ENCODE results near the gene ALK.
A peak's percentile ranks its signal among the peaks of the same experiment; 100 is the strongest.

ALK gene

DNA sequence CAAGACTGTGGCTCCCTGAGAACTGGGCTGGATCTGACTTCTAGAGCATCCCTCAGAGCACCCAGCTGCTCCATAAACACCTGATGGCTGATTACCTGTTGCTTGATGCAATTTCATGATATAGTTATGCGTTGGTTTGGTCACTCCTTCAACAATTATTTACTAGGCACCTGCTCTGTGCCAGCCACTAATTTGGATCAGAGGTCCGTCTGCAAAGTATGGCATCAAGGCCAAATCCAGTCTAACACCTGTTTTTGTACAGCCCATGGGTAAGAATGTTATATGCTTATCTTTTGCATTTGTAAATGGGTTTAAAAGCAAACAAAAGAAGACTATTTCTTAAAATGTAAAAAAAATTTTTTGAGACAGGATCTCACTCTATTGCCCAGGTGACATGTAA, 348.2 kb downstream of the ALK start:
- DNase-seq (ENCODE audit: low read depth) = no peak
- H3K4me3 ChIP-seq (ENCODE audit: low read depth, low read length) = no peak overlapping the region

GRCh38 chr2:29570539-29570938, 350.8 kb downstream of the ALK start:
- DNase-seq (ENCODE audit: low read depth) = no peak
- H3K4me3 ChIP-seq (ENCODE audit: low read depth, low read length) = no peak overlapping the region

- H3K4me3 ChIP-seq (ENCODE audit: low read depth, low read length) = no peak overlapping the region
- no peak for DNase-seq (ENCODE audit: low read depth)
Measured at GRCh38 chr2:29567906-29568520, 353.4 kb downstream of the ALK start.

DNA sequence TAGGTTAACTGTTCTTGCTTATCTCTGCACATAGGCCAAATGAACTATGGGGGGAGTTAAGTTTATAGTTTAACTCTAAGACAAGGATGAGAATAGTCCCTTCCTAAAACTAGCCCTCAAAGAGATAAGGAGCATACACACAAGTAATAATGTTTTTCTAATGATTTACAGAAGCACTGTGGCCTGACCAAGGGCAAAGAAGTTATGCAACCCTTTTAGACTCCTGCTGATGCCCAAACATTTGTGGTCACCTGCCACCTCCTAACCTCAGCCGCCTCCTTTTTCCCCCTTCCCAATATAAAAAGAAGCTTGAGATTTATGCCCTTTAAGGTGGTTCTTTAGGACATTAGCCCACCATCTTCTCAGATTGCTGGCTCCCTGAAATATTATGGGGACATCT, 357.7 kb downstream of the ALK start:
- DNase-seq (ENCODE audit: low read depth) = no peak
- no peak overlapping the region for H3K4me3 ChIP-seq (ENCODE audit: low read depth, low read length)

DNA sequence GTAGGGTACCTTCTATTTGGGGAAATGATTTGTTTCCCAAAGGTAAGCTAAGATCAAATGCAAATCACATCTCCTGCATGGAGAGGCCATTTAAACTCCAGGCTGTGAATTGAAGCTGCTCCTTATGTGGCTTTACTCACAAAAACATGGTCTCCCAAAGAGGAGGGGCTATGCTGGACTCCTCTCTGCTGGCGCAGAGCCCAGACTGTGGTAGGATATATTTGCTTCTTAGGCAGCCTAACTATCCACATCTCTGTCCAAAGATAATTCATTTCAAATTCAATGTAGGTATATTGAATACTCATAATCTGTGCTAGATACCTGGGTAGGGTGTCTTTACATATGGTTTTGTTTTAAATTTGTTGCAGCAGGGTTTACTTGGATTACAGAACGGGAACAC, 358.5 kb downstream of the ALK start:
- DNase-seq (ENCODE audit: low read depth) = no peak
- H3K4me3 ChIP-seq (ENCODE audit: low read depth, low read length) = no peak overlapping the region

DNA sequence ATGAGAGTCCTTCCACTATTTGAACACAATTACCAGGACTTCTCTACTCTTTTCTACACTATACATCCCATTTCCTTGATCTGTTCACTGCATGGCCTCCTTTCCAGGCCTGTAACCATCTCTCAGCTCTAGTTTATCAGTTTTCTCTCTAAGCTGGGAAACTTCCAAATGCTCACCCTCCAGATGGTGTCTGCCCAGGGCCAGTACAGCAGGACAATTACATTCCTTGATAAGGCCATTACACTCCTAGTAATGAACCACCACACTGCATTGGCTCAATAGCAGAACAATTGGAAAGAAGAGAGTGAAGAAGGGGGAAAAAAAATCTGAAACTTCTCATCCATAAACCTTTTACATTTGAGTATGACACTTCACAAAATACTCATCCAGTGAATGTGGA, 359.1 kb downstream of the ALK start:
- no peak for DNase-seq (ENCODE audit: low read depth)
- no peak overlapping the region for H3K4me3 ChIP-seq (ENCODE audit: low read depth, low read length)

DNA sequence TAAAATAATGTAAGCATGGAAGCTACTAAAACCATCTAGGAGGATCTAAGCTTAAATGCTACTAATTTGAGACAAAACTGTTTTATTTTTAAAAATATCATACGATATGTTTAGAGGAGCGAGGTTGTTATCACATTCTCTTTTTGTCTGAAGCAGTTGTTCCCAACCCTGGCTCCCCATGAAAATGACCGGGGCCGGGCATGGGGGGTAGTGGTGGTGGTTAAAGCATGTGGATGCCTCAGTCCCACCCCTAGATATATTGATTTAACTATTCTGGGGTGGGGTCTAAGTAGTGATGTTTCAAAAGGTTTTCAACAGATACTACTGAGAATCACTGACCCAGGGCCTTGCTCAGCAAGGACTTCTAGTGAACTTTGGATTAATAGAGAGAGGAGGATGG, 359.8 kb downstream of the ALK start:
- H3K4me3 ChIP-seq (ENCODE audit: low read depth, low read length) = no peak overlapping the region

DNA sequence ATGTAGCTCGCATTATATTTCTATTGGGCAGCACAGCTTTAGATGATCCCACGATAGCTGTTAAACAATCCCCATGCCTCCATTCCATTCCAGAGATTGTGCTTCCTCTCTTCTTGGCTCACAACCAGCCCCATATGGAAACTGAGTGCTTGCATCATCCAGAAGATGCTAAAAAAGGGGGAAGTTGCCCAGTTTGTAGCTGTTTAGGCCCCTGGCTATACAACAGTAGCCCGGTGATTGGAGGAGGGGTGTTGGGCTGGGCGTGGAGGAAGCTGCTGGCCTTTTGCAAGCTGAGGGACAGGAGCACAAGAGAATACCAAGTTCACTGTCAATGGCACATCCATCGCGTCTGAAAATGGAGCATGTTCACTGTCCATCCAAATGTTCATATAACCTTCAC, 360.2 kb downstream of the ALK start:
- no peak overlapping the region for H3K4me3 ChIP-seq (ENCODE audit: low read depth, low read length)
- DNase-seq (ENCODE audit: low read depth) = no peak

More for the DNA sequence above, 359.8 kb downstream of the ALK start:
- no peak for DNase-seq (ENCODE audit: low read depth)

DNA sequence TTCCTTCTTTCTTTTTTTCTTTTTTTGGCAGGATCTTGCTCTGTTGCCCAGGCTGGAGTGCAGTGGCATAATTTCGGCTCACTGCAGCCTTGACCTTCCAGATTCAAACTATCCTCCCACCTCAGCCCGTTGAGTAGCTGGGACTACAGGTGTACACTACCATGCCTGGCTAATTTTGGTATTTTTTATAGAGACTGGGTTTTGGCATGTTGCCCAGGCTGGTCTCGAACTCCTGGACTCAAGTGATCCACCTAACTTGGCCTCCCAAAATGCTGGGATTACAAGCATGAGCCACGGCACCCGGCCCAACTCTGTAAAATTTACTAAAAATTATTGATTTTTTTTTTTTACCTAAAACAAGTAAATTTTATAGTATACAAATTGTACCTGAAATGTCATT, 360.8 kb downstream of the ALK start:
- H3K4me3 ChIP-seq (ENCODE audit: low read depth, low read length) = no peak overlapping the region
- no peak for DNase-seq (ENCODE audit: low read depth)

- H3K4me3 ChIP-seq (ENCODE audit: low read depth, low read length) = no peak overlapping the region
- no peak for DNase-seq (ENCODE audit: low read depth)
Measured at GRCh38 chr2:29560030-29560429, 361.4 kb downstream of the ALK start.

DNA sequence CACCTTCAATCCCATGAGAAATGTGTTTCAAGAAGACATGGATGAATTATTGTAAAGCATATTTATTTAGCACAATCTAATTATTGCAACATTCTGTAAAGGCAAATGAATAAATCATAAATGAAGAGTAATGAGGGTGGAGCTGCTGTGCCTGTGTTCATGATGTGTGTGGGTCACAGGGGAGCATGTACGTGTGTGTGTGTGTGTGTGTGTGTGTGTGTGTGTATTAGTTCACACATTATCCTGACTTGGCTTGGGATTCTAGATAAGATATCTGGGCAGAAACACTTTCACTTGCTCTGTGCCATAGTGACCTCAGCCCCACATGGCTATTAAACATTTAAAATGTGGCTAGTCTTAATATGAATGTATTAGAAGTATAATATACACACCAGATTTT, 361.8 kb downstream of the ALK start:
- no peak for DNase-seq (ENCODE audit: low read depth)
- H3K4me3 ChIP-seq (ENCODE audit: low read depth, low read length) = no peak overlapping the region

- no peak for DNase-seq (ENCODE audit: low read depth)
- no peak overlapping the region for H3K4me3 ChIP-seq (ENCODE audit: low read depth, low read length)
Measured at GRCh38 chr2:29558097-29558496, 363.3 kb downstream of the ALK start.

DNA sequence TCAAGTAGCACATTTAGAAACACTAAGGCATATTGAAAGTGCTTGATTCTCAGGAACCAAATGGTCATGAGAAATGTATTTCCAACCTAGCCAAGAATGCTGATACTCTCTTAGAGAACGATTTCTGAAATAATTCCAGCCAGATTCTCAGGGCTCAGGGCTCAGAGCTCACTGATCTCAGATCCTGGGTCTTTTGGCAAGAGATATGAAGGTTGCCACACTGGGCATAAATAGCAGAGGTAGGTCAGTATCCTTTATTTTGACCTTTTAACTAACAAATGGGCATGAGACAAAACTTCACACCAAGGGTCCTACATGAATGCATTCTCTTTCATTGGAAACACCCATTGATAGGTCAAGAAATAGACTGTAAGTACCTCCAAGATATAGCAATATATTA, 364.1 kb downstream of the ALK start:
- no peak for DNase-seq (ENCODE audit: low read depth)
- H3K4me3 ChIP-seq (ENCODE audit: low read depth, low read length) = no peak overlapping the region

DNA sequence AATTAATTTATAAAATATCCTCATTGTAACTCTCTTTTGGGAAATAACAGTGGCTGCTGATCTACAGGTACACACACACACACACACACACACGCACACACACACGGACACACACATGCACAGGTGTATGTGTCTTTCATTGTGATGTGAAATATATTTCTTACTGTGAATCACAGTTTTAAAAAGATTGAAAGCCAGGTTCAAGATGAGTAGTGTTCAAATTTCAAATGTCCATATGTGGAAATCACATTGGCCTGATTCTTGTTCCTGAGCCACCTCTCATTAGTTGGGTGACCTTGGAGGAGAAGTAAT, 372.4 kb downstream of the ALK start:
- no peak for DNase-seq (ENCODE audit: low read depth)
- H3K4me3 ChIP-seq (ENCODE audit: low read depth, low read length) = no peak overlapping the region

- no peak for DNase-seq (ENCODE audit: low read depth)
- H3K4me3 ChIP-seq (ENCODE audit: low read depth, low read length) = no peak overlapping the region
Measured at GRCh38 chr2:29544917-29545316, 376.5 kb downstream of the ALK start.

- no peak for DNase-seq (ENCODE audit: low read depth)
- H3K4me3 ChIP-seq (ENCODE audit: low read depth, low read length) = no peak overlapping the region
Measured at GRCh38 chr2:29544031-29544430, 377.4 kb downstream of the ALK start.

- no peak overlapping the region for H3K4me3 ChIP-seq (ENCODE audit: low read depth, low read length)
- no peak for DNase-seq (ENCODE audit: low read depth)
Measured at GRCh38 chr2:29535188-29535587, 386.2 kb downstream of the ALK start.

DNA sequence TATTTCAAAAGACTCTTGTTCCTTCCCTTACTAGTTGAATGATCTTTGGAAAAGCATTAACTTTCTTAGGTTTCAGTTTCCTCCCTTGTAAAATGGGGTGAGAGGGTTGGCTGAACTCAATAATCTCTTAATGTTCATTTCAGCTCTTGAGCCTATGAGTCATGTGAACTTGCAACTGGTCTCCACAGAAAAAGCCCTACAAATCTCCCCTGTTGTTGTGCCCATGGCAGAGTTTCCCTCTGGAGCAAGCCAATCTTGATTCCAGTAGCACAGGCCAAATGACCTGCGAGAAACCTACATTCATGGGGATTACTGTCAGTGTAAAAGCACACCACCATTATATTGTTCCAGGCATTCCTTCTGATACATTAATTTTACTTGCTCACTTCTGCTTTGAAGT, 388.9 kb downstream of the ALK start:
- DNase-seq (ENCODE audit: low read depth) = peak; percentile 40
- no peak overlapping the region for H3K4me3 ChIP-seq (ENCODE audit: low read depth, low read length)

GRCh38 chr2:29531626-29532025, 389.8 kb downstream of the ALK start:
- no peak for DNase-seq (ENCODE audit: low read depth)
- no peak overlapping the region for H3K4me3 ChIP-seq (ENCODE audit: low read depth, low read length)

DNA sequence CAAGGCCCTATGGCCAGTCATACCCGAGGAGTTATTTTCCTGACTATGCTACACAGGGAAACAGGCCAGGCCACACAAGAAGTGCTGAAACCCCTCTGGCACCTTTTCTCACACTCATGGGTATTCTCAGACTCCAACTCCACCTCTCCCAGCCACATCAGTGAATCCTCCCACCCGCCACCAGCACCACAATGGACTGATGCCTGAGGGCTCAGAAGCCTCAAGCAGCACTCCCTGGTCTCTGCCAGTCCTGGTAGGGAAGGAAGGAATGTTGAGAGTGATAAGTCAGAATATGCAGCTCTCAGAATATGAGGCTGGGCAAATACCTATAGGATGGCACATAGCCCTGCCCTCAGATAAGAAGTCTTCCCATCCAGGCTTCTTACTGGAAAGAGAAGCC, 391.1 kb downstream of the ALK start:
- no peak overlapping the region for H3K4me3 ChIP-seq (ENCODE audit: low read depth, low read length)
- DNase-seq (ENCODE audit: low read depth) = no peak

DNA sequence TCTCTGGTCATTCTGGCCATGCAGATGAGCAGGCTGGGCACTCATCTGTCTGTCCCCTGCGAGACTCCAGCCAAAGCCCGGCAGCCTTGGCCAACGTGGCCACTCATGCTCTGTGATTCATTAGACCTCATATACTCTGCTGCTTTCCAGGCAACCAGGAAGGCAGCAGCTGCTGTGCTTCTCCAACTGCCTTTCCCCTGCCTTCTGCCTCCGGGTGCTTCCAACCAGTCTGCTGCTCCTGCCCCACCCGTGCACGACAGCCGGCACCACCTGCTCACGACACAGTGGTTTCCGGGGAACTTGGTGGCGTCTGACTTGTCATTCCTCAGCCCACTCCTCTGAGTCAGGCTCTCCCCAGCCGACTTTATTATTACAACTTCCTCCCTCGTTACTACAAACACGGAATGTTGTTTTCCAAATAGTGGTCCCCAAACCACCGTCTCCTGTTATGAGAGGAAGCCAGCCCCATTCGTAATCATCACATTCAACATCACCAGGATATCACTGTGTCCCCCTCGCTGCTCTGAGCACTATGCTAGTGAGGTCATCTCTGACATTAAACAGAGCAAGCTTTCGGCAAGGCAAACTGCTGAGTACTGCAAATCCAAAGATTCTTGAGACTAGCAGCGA, 392.4 kb downstream of the ALK start:
- H3K4me3 ChIP-seq (ENCODE audit: low read depth, low read length) = peak overlapping the region; percentile 20
- DNase-seq (ENCODE audit: low read depth) = peak; percentile 69

DNA sequence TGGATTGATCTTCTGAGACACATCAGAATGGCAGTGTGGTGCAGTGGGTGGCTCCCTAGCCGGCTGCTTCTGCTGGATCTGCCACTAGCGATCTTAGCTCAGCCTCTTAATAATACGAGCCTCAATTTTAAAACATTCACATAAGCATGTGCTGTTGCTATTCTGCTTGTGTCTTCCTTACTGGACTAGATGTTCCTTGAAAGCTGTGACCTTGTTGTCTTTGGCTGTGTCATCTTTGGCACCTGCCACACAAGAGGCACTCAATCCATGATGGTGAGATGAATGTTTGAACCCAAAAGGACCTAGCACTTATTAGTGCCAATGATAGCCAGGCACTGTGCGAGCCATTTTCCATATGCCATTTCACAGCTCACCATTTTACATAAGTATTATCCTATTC, 393.0 kb downstream of the ALK start:
- no peak overlapping the region for H3K4me3 ChIP-seq (ENCODE audit: low read depth, low read length)
- DNase-seq (ENCODE audit: low read depth) = no peak
